GM23248 (cell line): ENCODE results near the gene KRT79.

Experiments
- EZH2 ChIP-seq: fragments of 200-600 bp; sonication (generic); IDR thresholded peaks from 2 replicates; pipeline ENCODE4 v1.6.1; 2018; ENCODE audit warnings: antibody characterized with exemption, mild to moderate bottlenecking; ENCODE audit not compliant: insufficient read depth, poor library complexity, severe bottlenecking
- EZH2phosphoT487 ChIP-seq: fragments of 200-600 bp; sonication (generic); IDR thresholded peaks from 2 replicates; pipeline ENCODE4 v1.6.1; 2018; ENCODE audit warnings: antibody characterized with exemption, moderate library complexity, mild to moderate bottlenecking, low read depth; ENCODE audit not compliant: insufficient read depth

DNA sequence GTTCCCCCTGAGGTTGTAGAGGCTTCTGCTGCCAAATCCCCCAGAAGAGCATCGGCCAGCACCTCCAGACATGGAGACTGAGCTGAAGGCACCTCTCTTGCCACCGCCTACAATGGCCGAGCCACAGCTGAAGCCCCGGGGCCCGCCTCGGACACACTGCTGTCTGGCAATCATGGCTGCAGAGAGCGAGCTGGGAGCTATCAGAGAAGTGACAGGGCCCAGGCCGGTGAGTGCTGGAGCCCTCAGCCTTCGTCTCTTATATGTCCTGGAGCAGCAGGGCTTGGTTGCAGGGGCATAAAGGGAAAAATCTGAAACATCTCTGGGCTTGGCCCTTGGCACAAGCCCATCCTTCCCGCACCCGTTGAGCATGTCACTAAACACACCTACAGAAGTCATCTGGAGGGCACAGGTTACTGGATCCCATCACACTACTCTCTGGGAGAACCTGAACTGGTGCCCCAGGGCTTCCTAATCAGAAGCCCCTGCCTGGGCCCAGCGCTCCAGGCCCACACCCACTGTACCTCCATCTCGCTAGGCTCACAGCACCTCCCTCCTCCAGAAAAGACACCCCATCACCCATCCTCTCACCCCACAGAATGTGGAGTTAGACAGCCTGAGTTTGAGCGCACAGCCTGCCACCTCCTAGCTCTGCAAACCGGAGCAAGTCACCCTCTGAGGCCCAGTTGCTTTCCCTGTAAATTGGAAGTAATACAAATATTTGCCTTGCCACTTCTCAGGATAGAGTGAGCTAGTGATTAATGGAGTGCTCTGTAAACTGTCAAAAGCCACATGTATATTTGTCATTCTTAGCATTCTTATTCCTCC lies 20.0 kb downstream of the KRT79 start, which contains the start of gene KRT4:
- TF ChIP-seq EZH2, result no peak
- TF ChIP-seq EZH2phosphoT487, result no peak
